ENCODE data around the gene KSR1. TPM values are rescaled to one million over a fixed set of nuclear protein-coding genes. Genes with fewer than 3 reads are reported as not detected.

The KSR1 gene
- total and polyA plus RNA-seq, 3 donors from 2014 or later, result 44.8 to 80.7 (median 63.7) TPM

DNA sequence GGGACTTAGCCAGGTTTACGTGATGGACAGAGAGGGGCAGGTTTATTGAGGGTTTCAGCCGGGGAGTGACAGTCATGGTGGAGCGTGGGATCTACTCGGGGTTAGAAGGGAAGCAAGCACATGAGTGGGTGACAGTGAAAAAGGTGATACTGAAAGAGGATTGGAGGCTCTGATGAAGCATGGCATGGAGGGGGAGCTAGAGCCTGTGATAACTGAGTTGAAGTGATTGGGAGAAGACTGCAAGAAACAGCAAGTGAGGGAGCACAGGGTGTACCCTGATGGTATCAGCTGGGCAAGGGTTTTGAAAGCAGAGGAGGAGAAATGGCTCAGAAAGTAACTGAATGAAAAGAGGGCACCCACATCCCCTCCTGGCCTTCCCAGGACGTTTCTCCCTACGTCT lies 6.7 kb upstream of the KSR1 start:
- intact Hi-C loops (cut with DNase I; ENCODE audit: low total_unique reads), result no loop called here
- no peak for DNase-seq
- WGBS, 2 donors, result 53 to 75% methylated on average over 6 of the region's 6 CpGs
- Histone ChIP-seq H3K27ac (no peak overlapping the region), H3K36me3 (ENCODE audit: low read depth, missing control alignments) (no peaks in the 10 kb centered on the region), H3K9me3 (no peaks in the 10 kb centered on the region), H3K4me3 (no peak overlapping the region), H3K27me3 (no peaks in the 10 kb centered on the region), H3K4me1 (no peaks in the 10 kb centered on the region)
- TF ChIP-seq CTCF (IDR thresholded peaks at IDR 0.05), result no peak
- no peak for TF ChIP-seq POLR2A (IDR thresholded peaks at IDR 0.05)

DNA sequence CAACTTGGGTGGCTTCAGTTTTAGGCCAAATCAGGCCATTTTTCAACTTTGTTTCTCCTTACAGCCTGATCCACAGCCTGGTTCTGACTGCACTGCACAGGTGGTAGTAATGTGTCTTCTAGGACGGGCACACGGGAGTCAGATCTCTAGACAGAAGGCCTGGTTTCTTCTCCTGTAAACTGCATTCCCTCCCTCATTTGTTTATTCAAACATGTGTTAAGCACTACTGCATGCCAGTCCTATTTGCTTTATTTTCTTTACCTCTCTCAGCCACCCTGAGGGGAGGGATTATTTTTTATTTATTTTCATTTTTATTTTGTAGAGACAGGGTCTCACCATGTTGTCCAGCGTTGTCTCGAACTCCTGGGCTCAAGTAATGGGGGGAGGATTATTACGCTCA lies 6.3 kb upstream of the KSR1 start:
- H3K4me3 ChIP-seq, result no peak overlapping the region
- no peaks in the 10 kb centered on the region for H3K9me3 ChIP-seq
- 72 to 83% methylated on average over 5 of the region's 5 CpGs for WGBS, 2 donors
- intact Hi-C loops (cut with DNase I; ENCODE audit: low total_unique reads), result loop anchor here (10.0 kb wide), 1 partner anchor 145 kb away; no protein-coding TSS in a partner anchor
- TF ChIP-seq POLR2A (IDR thresholded peaks at IDR 0.05) (no peak), CTCF (IDR thresholded peaks at IDR 0.05) (no peak)
- H3K36me3 ChIP-seq (ENCODE audit: low read depth, missing control alignments), result no peaks in the 10 kb centered on the region
- no peak overlapping the region for H3K27ac ChIP-seq
- DNase-seq, result no peak
- H3K27me3 ChIP-seq, result no peaks in the 10 kb centered on the region
- H3K4me1 ChIP-seq, result no peaks in the 10 kb centered on the region

GRCh38 chr17:27450416-27450815 lies 5.8 kb upstream of the KSR1 start:
- intact Hi-C loops (cut with DNase I; ENCODE audit: low total_unique reads), result loop anchor here (10.0 kb wide), 1 partner anchor 144 kb away; no protein-coding TSS in a partner anchor

GRCh38 chr17:27451906-27452305 lies 4.3 kb upstream of the KSR1 start:
- DNase-seq, result no peak
- 98 to 99% methylated on average over 3 of the region's 3 CpGs for WGBS, 2 donors
- peaks cover 1% of the 10 kb centered on the region for H3K4me1 ChIP-seq
- H3K27me3 ChIP-seq, result no peaks in the 10 kb centered on the region
- no peak overlapping the region for H3K27ac ChIP-seq
- H3K9me3 ChIP-seq, result no peaks in the 10 kb centered on the region
- no peaks in the 10 kb centered on the region for H3K36me3 ChIP-seq (ENCODE audit: low read depth, missing control alignments)
- intact Hi-C loops (cut with DNase I; ENCODE audit: low total_unique reads), result loop anchor here (10.0 kb wide), 1 partner anchor 143 kb away; no protein-coding TSS in a partner anchor
- TF ChIP-seq POLR2A (IDR thresholded peaks at IDR 0.05) (no peak), CTCF (IDR thresholded peaks at IDR 0.05) (no peak)
- H3K4me3 ChIP-seq, result no peak overlapping the region

More at GRCh38 chr17:27450416-27450815, 5.8 kb upstream of the KSR1 start:
- Histone ChIP-seq H3K4me3 (no peak overlapping the region), H3K27ac (no peak overlapping the region), H3K4me1 (no peaks in the 10 kb centered on the region), H3K36me3 (ENCODE audit: low read depth, missing control alignments) (no peaks in the 10 kb centered on the region), H3K27me3 (no peaks in the 10 kb centered on the region), H3K9me3 (no peaks in the 10 kb centered on the region)
- TF ChIP-seq POLR2A (IDR thresholded peaks at IDR 0.05) (no peak), CTCF (IDR thresholded peaks at IDR 0.05) (no peak)
- WGBS, 2 donors, result 53 to 61% methylated on average over 1 of the region's 1 CpG
- no peak for DNase-seq

DNA sequence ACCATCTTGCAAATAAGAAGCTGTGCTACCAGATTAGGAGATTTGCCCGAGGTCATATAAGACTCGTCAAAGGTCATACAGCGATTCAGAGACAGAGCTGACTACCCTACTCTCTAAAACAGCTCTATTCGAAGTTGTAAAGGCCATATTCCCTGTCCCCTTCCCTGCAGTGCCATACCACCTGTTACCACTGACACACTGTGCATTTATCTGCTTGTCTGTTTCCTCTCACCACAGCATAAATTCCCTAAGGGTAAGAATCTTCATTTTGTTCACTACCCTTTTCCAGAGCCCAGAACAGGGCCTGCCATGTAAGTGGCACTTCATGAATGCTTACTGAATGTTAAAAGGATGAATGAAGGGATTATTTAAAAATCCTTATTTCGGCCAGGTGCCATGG lies 3.4 kb upstream of the KSR1 start:
- no peak overlapping the region for H3K4me3 ChIP-seq
- H3K36me3 ChIP-seq (ENCODE audit: low read depth, missing control alignments), result no peaks in the 10 kb centered on the region
- no peaks in the 10 kb centered on the region for H3K27me3 ChIP-seq
- intact Hi-C loops (cut with DNase I; ENCODE audit: low total_unique reads), result loop anchor here (10.0 kb wide), 1 partner anchor 142 kb away; no protein-coding TSS in a partner anchor
- WGBS, 2 donors, result 71 to 73% methylated on average over 5 of the region's 5 CpGs
- no peak overlapping the region for H3K27ac ChIP-seq
- DNase-seq, result no peak
- H3K9me3 ChIP-seq, result no peaks in the 10 kb centered on the region
- TF ChIP-seq POLR2A (IDR thresholded peaks at IDR 0.05), result no peak
- no peak for TF ChIP-seq CTCF (IDR thresholded peaks at IDR 0.05)
- H3K4me1 ChIP-seq, result peaks cover 10% of the 10 kb centered on the region

Data from testis (tissue), 3 donors.